Loucy (cell line): ENCODE results near the gene LY6G6F.

ENCODE experiments used
- H2AFZ ChIP-seq: fragments of 200-600 bp; sonication (generic); 2 replicates; pipeline ENCODE4 v1.6.0; 2016; ENCODE audit warnings: antibody characterized with exemption, mild to moderate bottlenecking, low read length, moderate library complexity
- H3F3A ChIP-seq: fragments of 200-600 bp; 2 replicates; pipeline ENCODE4 v1.6.0; 2016; ENCODE audit warnings: antibody characterized with exemption, low read depth, mild to moderate bottlenecking
- H3K27me3 ChIP-seq: fragments of 200-600 bp; sonication (generic); 2 replicates; pipeline ENCODE4 v1.6.1; 2014; ENCODE audit warnings: low read length, mild to moderate bottlenecking; ENCODE audit not compliant: insufficient read depth, poor library complexity, severe bottlenecking
- H3K36me3 ChIP-seq: fragments of 200-600 bp; sonication (generic); 2 replicates; pipeline ENCODE4 v1.6.1; 2016; ENCODE audit warnings: low read length; ENCODE audit not compliant: insufficient read depth
- H3K4me1 ChIP-seq: fragments of 200-600 bp; sonication (generic); 2 replicates; pipeline ENCODE4 v1.5.1; 2014; ENCODE audit warnings: low read length, mild to moderate bottlenecking; ENCODE audit not compliant: insufficient read depth, poor library complexity, severe bottlenecking
- H3K4me2 ChIP-seq: fragments of 200-600 bp; sonication (generic); 2 replicates; pipeline ENCODE4 v1.6.0; 2014; ENCODE audit warnings: antibody characterized with exemption, low read length, low read depth, mild to moderate bottlenecking; ENCODE audit not compliant: poor library complexity, severe bottlenecking
- H3K4me3 ChIP-seq: fragments of 200-600 bp; sonication (generic); 2 replicates; pipeline ENCODE4 v1.5.1; 2014; ENCODE audit warnings: low read length, mild to moderate bottlenecking, mixed read lengths; ENCODE audit not compliant: poor library complexity, severe bottlenecking
- H3K79me2 ChIP-seq: fragments of 200-600 bp; sonication (generic); 2 replicates; pipeline ENCODE4 v1.6.1; 2014; ENCODE audit warnings: low read length; ENCODE audit not compliant: insufficient read depth
- H3K9ac ChIP-seq: fragments of 200-600 bp; sonication (generic); 2 replicates; pipeline ENCODE4 v1.6.0; 2014; ENCODE audit warnings: mild to moderate bottlenecking, low read depth, low read length, moderate library complexity; ENCODE audit not compliant: poor library complexity, severe bottlenecking
- H3K9me2 ChIP-seq: fragments of 200-600 bp; sonication (generic); replicated peaks from 2 replicates; pipeline ENCODE4 v1.6.1; 2016; ENCODE audit warnings: low read depth, low read length, mixed read lengths
- H3K9me3 ChIP-seq: fragments of 200-600 bp; sonication (generic); 2 replicates; pipeline ENCODE4 v1.6.1; 2014; ENCODE audit warnings: mild to moderate bottlenecking, antibody characterized with exemption, low read length, low read depth; ENCODE audit not compliant: insufficient read depth
- H4K20me1 ChIP-seq: fragments of 200-600 bp; sonication (generic); 2 replicates; pipeline ENCODE4 v1.6.0; 2014; ENCODE audit warnings: antibody characterized with exemption, low read length, mild to moderate bottlenecking; ENCODE audit not compliant: insufficient read depth, poor library complexity, severe bottlenecking
- EZH2phosphoT487 ChIP-seq: fragments of 200-600 bp; IDR thresholded peaks from 2 replicates; pipeline ENCODE4 v1.6.1; 2018; ENCODE audit warnings: antibody characterized with exemption, mild to moderate bottlenecking, moderate library complexity, borderline replicate concordance
- TF ChIP-seq, protein P1 (sequence below): fragments of 200-600 bp; sonication (generic); conservative IDR thresholded peaks from 2 replicates; pipeline ENCODE4 v1.5.1; 2014; ENCODE audit warnings: mild to moderate bottlenecking, antibody characterized with exemption, low read length

The LY6G6F gene

GRCh38 chr6:31721351-31722020 is 14.8 kb downstream of the LY6G6F start, which contains the start of gene LY6G6C:
TSS of gene LY6G6C (minus strand) at chr6:31721746. CDS start at chr6:31721679, 67 bp downstream.
- Histone ChIP-seq H2AFZ (no peak within 1 kb of the TSS), H3K27me3 (no peaks in the 10 kb centered on the region), H3K4me3 (no peak within 1 kb of the TSS), H3K9me3 (no peaks in the 10 kb centered on the region), H3K4me1 (peaks cover 14% of the 10 kb centered on the region), H3K36me3 (no peaks in the 10 kb centered on the region; the same call in 1 of the 2 replicates), H3K79me2 (no peaks in the 10 kb centered on the region), H3K9me2 (no peaks in the 10 kb centered on the region), H3F3A (peaks cover 4% of the 10 kb centered on the region; the same call in 1 of the 2 replicates), H3K4me2 (no peak within 1 kb of the TSS), H3K9ac (no peak within 1 kb of the TSS), H4K20me1 (no peaks in the 10 kb centered on the region)
- no peak for TF ChIP-seq EZH2phosphoT487
- TF ChIP-seq, protein P1, sequence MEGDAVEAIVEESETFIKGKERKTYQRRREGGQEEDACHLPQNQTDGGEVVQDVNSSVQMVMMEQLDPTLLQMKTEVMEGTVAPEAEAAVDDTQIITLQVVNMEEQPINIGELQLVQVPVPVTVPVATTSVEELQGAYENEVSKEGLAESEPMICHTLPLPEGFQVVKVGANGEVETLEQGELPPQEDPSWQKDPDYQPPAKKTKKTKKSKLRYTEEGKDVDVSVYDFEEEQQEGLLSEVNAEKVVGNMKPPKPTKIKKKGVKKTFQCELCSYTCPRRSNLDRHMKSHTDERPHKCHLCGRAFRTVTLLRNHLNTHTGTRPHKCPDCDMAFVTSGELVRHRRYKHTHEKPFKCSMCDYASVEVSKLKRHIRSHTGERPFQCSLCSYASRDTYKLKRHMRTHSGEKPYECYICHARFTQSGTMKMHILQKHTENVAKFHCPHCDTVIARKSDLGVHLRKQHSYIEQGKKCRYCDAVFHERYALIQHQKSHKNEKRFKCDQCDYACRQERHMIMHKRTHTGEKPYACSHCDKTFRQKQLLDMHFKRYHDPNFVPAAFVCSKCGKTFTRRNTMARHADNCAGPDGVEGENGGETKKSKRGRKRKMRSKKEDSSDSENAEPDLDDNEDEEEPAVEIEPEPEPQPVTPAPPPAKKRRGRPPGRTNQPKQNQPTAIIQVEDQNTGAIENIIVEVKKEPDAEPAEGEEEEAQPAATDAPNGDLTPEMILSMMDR = no peak

GRCh38 chr6:31722173-31722572 is 15.5 kb downstream of the LY6G6F start:
- peaks cover 6% of the 10 kb centered on the region; the same call in 1 of the 2 replicates for H3K79me2 ChIP-seq
- no peaks in the 10 kb centered on the region for H3K27me3 ChIP-seq
- H3K9me3 ChIP-seq = no peaks in the 10 kb centered on the region
- H3K9ac ChIP-seq = no peak overlapping the region
- TF ChIP-seq EZH2phosphoT487 = no peak
- TF ChIP-seq, protein P1 = no peak
- H2AFZ ChIP-seq = no peak overlapping the region
- H3F3A ChIP-seq = peaks cover 4% of the 10 kb centered on the region; the same call in 1 of the 2 replicates
- no peaks in the 10 kb centered on the region for H3K9me2 ChIP-seq
- H3K4me3 ChIP-seq = no peak overlapping the region
- H3K4me1 ChIP-seq = peaks cover 20% of the 10 kb centered on the region
- no peak overlapping the region for H3K4me2 ChIP-seq
- H4K20me1 ChIP-seq = no peaks in the 10 kb centered on the region
- H3K36me3 ChIP-seq = peaks cover 3% of the 10 kb centered on the region; the same call in 1 of the 2 replicates

DNA sequence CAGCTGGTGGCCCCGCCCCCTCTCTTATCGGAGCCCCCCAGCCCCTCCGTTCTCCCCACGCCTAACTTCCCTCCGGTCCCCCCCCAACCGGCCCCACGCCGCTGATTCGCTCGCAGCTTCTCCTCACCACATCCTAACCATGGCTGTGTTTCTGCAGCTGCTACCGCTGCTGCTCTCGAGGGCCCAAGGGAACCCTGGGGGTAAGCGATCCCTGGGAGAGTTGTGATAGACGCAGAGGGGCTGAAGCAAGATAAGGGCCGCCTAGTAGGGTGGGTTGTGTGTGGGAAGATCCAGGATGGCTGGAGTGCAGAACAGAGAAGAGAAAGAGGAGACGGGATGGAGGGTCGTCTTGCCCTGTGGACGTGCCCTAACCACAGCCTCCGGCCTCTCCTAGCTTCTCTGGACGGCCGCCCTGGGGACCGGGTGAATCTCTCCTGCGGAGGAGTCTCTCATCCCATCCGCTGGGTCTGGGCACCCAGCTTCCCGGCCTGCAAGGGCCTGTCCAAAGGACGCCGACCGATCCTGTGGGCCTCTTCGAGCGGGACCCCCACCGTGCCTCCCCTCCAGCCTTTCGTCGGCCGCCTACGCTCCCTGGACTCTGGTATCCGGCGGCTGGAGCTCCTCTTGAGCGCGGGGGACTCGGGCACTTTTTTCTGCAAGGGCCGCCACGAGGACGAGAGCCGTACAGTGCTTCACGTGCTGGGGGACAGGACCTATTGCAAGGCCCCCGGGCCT is 16.7 kb downstream of the LY6G6F start, which contains the start of gene MPIG6B:
Gene MPIG6B (plus strand): TSS at position 129 of the 735 bp plus-strand sequence. CDS start 11 bp downstream, at position 140.
- no peaks in the 10 kb centered on the region for H3K9me3 ChIP-seq
- no peak for TF ChIP-seq EZH2phosphoT487
- TF ChIP-seq, protein P1 = no peak
- no peak within 1 kb of the TSS for H2AFZ ChIP-seq
- no peaks in the 10 kb centered on the region for H3K9me2 ChIP-seq
- H3K36me3 ChIP-seq = peaks cover 7% of the 10 kb centered on the region; the same call in 1 of the 2 replicates
- H3K4me1 ChIP-seq = peaks cover 21% of the 10 kb centered on the region
- H3K79me2 ChIP-seq = peaks cover 17% of the 10 kb centered on the region; the same call in 1 of the 2 replicates
- no peak within 1 kb of the TSS for H3K9ac ChIP-seq
- no peak within 1 kb of the TSS for H3K4me2 ChIP-seq
- H3K27me3 ChIP-seq = no peaks in the 10 kb centered on the region
- peaks cover 5% of the 10 kb centered on the region for H4K20me1 ChIP-seq
- H3K4me3 ChIP-seq = no peak within 1 kb of the TSS
- H3F3A ChIP-seq = peaks cover 4% of the 10 kb centered on the region; the same call in 1 of the 2 replicates
